GM10266 (cell line): ENCODE measurements around the gene AKR1C4.
"Not testable (repeated sequence)": the region's sequence is repeated elsewhere in the genome, so short reads cannot be mapped to it uniquely, and the experiment has no call there.

Experiments used
- DNase-seq: peaks from one replicate; pipeline ENCODE4 v3.0.0; 2012; ENCODE audit errors: extremely low spot score
- CTCF ChIP-seq: IDR thresholded peaks from 2 replicates; pipeline ENCODE4 v1.5.1; 2012; ENCODE audit warnings: mild to moderate bottlenecking, low read depth; ENCODE audit not compliant: control insufficient read depth, insufficient read depth; ENCODE audit errors: missing control alignments

Gene AKR1C4

GRCh38 chr10:5157501-5157900 is 39.1 kb upstream of the AKR1C4 start:
- no peak for TF ChIP-seq CTCF
- no peak for DNase-seq

- DNase-seq = no peak
- no peak for TF ChIP-seq CTCF
Observed at GRCh38 chr10:5159126-5159525, 37.5 kb upstream of the AKR1C4 start.

GRCh38 chr10:5163487-5163886 is 33.1 kb upstream of the AKR1C4 start:
- TF ChIP-seq CTCF = no peak
- DNase-seq = no peak

GRCh38 chr10:5165738-5166137 is 30.9 kb upstream of the AKR1C4 start:
- no peak for DNase-seq
- no peak for TF ChIP-seq CTCF

GRCh38 chr10:5168897-5169420 is 27.7 kb upstream of the AKR1C4 start:
- no peak for DNase-seq

GRCh38 chr10:5175581-5175980 is 21.1 kb upstream of the AKR1C4 start:
- DNase-seq = not testable (repeated sequence)

More at GRCh38 chr10:5168897-5169420, 27.7 kb upstream of the AKR1C4 start:
- TF ChIP-seq CTCF = no peak

GRCh38 chr10:5180503-5180902 is 16.1 kb upstream of the AKR1C4 start:
- not testable (repeated sequence) for DNase-seq

GRCh38 chr10:5183923-5184322 is 12.7 kb upstream of the AKR1C4 start:
- no peak for DNase-seq

More at GRCh38 chr10:5183923-5184322, 12.7 kb upstream of the AKR1C4 start:
- TF ChIP-seq CTCF = no peak
